Vagina (tissue), 2 donors: Measurements from ENCODE around the gene PLK3. TPM values are rescaled to one million over a fixed set of nuclear protein-coding genes. Genes with fewer than 3 reads are reported as not detected.
"Not testable (repeated sequence)": the region's sequence is repeated elsewhere in the genome, so short reads cannot be mapped to it uniquely, and the experiment has no call there.

ENCODE experiments used
- DNase-seq, 2 donors: peaks; one replicate each; pipeline ENCODE4 v3.0.0-alpha.2; 2017; ENCODE audit errors: extremely low spot score in 2 of 2
- H3K27ac ChIP-seq: fragments of 200-600 bp; sonication (generic); one replicate; pipeline ENCODE4 v1.5.1; 2019
- H3K27me3 ChIP-seq: fragments of 200-600 bp; sonication (generic); one replicate; pipeline ENCODE4 v1.5.1; 2019
- H3K36me3 ChIP-seq, 2 donors: fragments of 200-600 bp; sonication (generic); one replicate each; pipeline ENCODE4 v1.5.1; 2017 to 2019
- H3K4me1 ChIP-seq: fragments of 200-600 bp; sonication (generic); one replicate; pipeline ENCODE4 v1.5.1; 2019
- H3K4me3 ChIP-seq, 2 donors: fragments of 200-600 bp; sonication (generic); 1 replicate in 1 of 2; 2 replicates in 1 of 2; pipeline ENCODE4 v1.5.1; 2016 to 2019
- H3K9me3 ChIP-seq: fragments of 200-600 bp; sonication (generic); one replicate; pipeline ENCODE4 v1.5.1; 2019
- CTCF ChIP-seq, 3 experiments: fragments of 450-650 bp in 2 of 3; fragments of 200-600 bp in 1 of 3; sonication (generic) in 1 of 3; IDR thresholded peaks; one replicate each; pipeline ENCODE4 v1.5.1; 2017 to 2019; ENCODE audit warnings: antibody characterized with exemption in 3 of 3, mild to moderate bottlenecking in 2 of 3, moderate library complexity in 2 of 3
- POLR2A ChIP-seq, 2 donors: fragments of 450-650 bp; IDR thresholded peaks; one replicate each; pipeline ENCODE4 v1.6.1; 2017; ENCODE audit warnings: antibody characterized with exemption in 2 of 2, mild to moderate bottlenecking in 2 of 2, moderate library complexity in 2 of 2
- POLR2AphosphoS5 ChIP-seq, 2 donors: sonication (generic); formaldehyde crosslinking; IDR thresholded peaks; one replicate each; pipeline ENCODE4 v1.9.0; 2017; ENCODE audit warnings: antibody characterized with exemption in 2 of 2, mild to moderate bottlenecking in 2 of 2, low read depth in 1 of 2; ENCODE audit not compliant: insufficient read depth in 1 of 2
- intact Hi-C: fragments of 100-400 bp; cut with DNase I; formaldehyde crosslinking; loops from one replicate; pipeline ENCODE4 v1.15.1; 2023
- total RNA-seq: library from RNA; depleted of rRNA; stranded (reverse); fragments of >200 nt; gene quantifications from one replicate; pipeline ENCODE4 v1.2.3, GENCODE V29; 2016

The PLK3 gene
- 77.6 TPM for total RNA-seq

- DNase-seq, result peak; percentile 99 to 100
- Histone ChIP-seq H3K4me1 (peaks cover 43% of the 10 kb centered on the region), H3K27ac (peak within 1 kb of the TSS; percentile 93), H3K4me3 (peak within 1 kb of the TSS; percentile 86 to 100), H3K27me3 (no peaks in the 10 kb centered on the region), H3K9me3 (no peaks in the 10 kb centered on the region), H3K36me3 (peaks cover 4 to 24% of the 10 kb centered on the region in 2 donors)
- intact Hi-C loops, result no loop called here
- peak; percentile 93 to 98 for TF ChIP-seq POLR2AphosphoS5 (IDR thresholded peaks at IDR 0.05; ENCODE audit: insufficient read depth in 1 of 2, low read depth in 1 of 2)
- peak; percentile 92 to 96 for TF ChIP-seq POLR2A (IDR thresholded peaks at IDR 0.05)
- TF ChIP-seq CTCF (IDR thresholded peaks at IDR 0.05), result peak; percentile 79 to 93 (median 89)
Observed at GRCh38 chr1:44799770-44800584, at the start of gene PLK3. Gene PLK3 (plus strand): TSS chr1:44800377. CDS start chr1:44800464, 87 bp downstream.

DNA sequence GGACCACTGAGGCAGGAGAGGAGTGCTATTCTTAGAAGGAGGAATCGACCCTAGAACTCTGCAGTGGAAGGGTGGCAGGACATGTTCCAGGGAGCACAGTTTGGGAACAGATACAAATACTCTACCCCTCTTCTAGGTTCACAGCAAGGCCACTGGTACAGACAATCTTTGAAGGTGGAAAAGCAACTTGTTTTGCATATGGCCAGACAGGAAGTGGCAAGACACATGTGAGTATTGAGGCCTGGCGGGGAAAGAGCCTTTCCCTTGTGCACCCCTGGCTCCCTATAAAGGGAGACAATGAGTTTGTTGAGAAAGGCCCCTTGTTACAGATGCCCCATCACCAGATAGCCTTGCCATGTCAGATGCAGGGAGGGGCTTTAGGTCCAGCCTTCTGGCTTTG is 42.8 kb upstream of the PLK3 start:
- intact Hi-C loops, result no loop called here
- TF ChIP-seq POLR2A (IDR thresholded peaks at IDR 0.05), result no peak
- TF ChIP-seq POLR2AphosphoS5 (IDR thresholded peaks at IDR 0.05; ENCODE audit: insufficient read depth in 1 of 2, low read depth in 1 of 2), result no peak
- TF ChIP-seq CTCF (IDR thresholded peaks at IDR 0.05), result no peak
- Histone ChIP-seq H3K4me1 (no peaks in the 10 kb centered on the region), H3K27ac (no peak overlapping the region), H3K36me3 (no peaks in the 10 kb centered on the region), H3K27me3 (no peaks in the 10 kb centered on the region), H3K4me3 (no peak overlapping the region), H3K9me3 (no peaks in the 10 kb centered on the region)
- no peak for DNase-seq

DNA sequence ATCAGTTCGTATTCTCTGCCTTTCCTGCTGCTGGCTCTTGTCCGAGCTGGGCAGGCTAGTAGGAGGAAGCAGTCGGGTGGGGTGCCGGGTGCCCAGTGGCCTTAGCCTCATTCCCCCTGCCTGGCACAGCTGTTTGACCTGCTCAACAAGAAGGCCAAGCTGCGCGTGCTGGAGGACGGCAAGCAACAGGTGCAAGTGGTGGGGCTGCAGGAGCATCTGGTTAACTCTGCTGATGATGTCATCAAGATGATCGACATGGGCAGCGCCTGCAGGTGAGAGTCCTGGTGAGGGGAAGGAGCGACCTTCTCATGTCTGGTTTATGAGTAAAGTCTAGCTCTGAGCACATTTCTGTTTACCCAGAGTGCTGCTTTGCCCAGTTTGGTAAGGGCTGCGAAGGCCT is 41.1 kb upstream of the PLK3 start:
- no peak overlapping the region for H3K4me3 ChIP-seq
- intact Hi-C loops, result no loop called here
- no peaks in the 10 kb centered on the region for H3K4me1 ChIP-seq
- no peaks in the 10 kb centered on the region for H3K9me3 ChIP-seq
- no peaks in the 10 kb centered on the region for H3K27me3 ChIP-seq
- H3K27ac ChIP-seq, result no peak overlapping the region
- TF ChIP-seq POLR2A (IDR thresholded peaks at IDR 0.05) (no peak), POLR2AphosphoS5 (IDR thresholded peaks at IDR 0.05; ENCODE audit: insufficient read depth in 1 of 2, low read depth in 1 of 2) (no peak), CTCF (IDR thresholded peaks at IDR 0.05) (no peak)
- no peak for DNase-seq
- H3K36me3 ChIP-seq, result no peaks in the 10 kb centered on the region

DNA sequence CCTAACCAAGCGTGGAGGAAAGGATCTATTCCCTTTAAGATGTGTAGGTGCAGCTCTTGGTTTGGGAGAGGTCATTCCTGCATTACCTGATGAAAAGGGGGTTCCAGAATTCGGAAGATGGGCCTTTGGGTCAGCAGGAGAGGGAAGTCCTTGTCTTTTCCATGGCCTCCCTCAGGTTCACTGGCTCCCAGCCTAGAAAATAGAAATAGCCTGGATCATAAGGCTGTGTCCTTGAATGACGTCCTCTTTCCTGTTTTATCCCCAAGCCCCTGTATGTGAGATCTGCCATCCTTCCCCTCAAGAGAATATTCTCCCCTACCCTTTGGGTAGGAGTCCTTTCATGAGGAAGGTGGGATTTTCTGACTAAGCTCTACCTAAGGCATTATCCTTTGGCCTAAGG is 39.3 kb upstream of the PLK3 start:
- Histone ChIP-seq H3K27me3 (no peaks in the 10 kb centered on the region), H3K9me3 (no peaks in the 10 kb centered on the region), H3K4me3 (no peak overlapping the region), H3K4me1 (no peaks in the 10 kb centered on the region), H3K36me3 (no peaks in the 10 kb centered on the region), H3K27ac (no peak overlapping the region)
- no peak for DNase-seq
- TF ChIP-seq CTCF (IDR thresholded peaks at IDR 0.05), result no peak
- TF ChIP-seq POLR2A (IDR thresholded peaks at IDR 0.05), result no peak
- TF ChIP-seq POLR2AphosphoS5 (IDR thresholded peaks at IDR 0.05; ENCODE audit: insufficient read depth in 1 of 2, low read depth in 1 of 2), result no peak
- intact Hi-C loops, result no loop called here

DNA sequence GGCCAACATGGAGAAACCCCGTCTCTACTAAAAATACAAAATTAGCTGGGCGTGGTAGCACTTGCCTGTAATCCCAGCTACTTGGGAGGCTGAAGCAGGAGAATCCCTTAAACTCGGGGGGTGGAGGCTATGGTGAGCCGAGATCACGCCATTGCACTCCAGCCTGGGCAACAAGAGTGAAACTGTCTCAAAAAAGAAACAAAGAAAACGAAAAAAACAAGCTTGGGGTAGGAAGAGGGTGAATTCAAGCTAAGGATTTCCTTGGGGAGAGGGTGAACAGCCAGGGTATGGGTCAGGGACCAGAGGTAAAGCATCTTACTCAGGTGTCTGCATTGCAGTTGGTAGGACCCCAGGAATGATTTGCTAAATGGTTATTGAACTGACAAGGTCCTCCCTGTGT is 33.8 kb upstream of the PLK3 start:
- DNase-seq, H3K36me3 ChIP-seq, H3K27me3 ChIP-seq, H3K9me3 ChIP-seq, H3K4me1 ChIP-seq, H3K27ac ChIP-seq, intact Hi-C loops, H3K4me3 ChIP-seq: not testable (repeated sequence)
